Fibroblast of villous mesenchyme (primary cell): ENCODE results near the gene TMEM185B. TPM values are rescaled to one million over a fixed set of nuclear protein-coding genes. Genes with fewer than 3 reads are reported as not detected.

Source experiments
- DNase-seq: peaks from one replicate; pipeline ENCODE4 v3.0.0-alpha.2; 2010; ENCODE audit warnings: low read depth
- H3K4me3 ChIP-seq: 2 replicates; pipeline ENCODE4 v1.5.1; 2011; ENCODE audit warnings: low read depth, mild to moderate bottlenecking, low read length
- CTCF ChIP-seq: IDR thresholded peaks from 2 replicates; pipeline ENCODE4 v1.5.1; 2012; ENCODE audit warnings: low read depth, mild to moderate bottlenecking, low read length; ENCODE audit not compliant: insufficient read depth
- small RNA-seq: library from RNA; depleted of rRNA; stranded (forward); fragments of <200 nt; gene quantifications from one replicate; pipeline ENCODE3, GENCODE V24; 2012
- total RNA-seq: library from RNA; depleted of rRNA; stranded (reverse); fragments of >200 nt; gene quantifications from 2 replicates; pipeline ENCODE4 v1.2.3, GENCODE V29; 2012

The TMEM185B gene
- total RNA-seq, 1 donor: 36.3 TPM

GRCh38 chr2:120177001-120177621 is 46.1 kb downstream of the TMEM185B start:
- DNase-seq: no peak
- no peak for TF ChIP-seq CTCF
- no peak overlapping the region for H3K4me3 ChIP-seq

GRCh38 chr2:120176526-120176925 is 46.7 kb downstream of the TMEM185B start:
- no peak overlapping the region for H3K4me3 ChIP-seq
- no peak for TF ChIP-seq CTCF
- DNase-seq: no peak

- peak; percentile 78 for TF ChIP-seq CTCF
- DNase-seq: peak; percentile 76
- no peak overlapping the region for H3K4me3 ChIP-seq
These were observed 48.1 kb downstream of the TMEM185B start for GRCh38 chr2:120174963-120175581.

Small RNA genes within 50 kb of the gene (small RNA-seq; reads per million reads assigned to genes)
- gene MTND4LP14 (not detected), gene RF00019 (not detected)

Other genes with a start within 250 kb of the TMEM185B start
- gene EPB41L5, start 210.3 kb downstream of the TMEM185B start, total RNA-seq: 9.7 and 25.0 TPM in 2 replicates
- gene RALB, start 29.5 kb upstream of the TMEM185B start, total RNA-seq: 35.1 and 66.9 TPM in 2 replicates
- gene INHBB, start 122.7 kb upstream of the TMEM185B start, total RNA-seq: under 0.01 TPM in 2 replicates